ENCODE data around the gene CROT. TPM values are rescaled to one million over a fixed set of nuclear protein-coding genes. Genes with fewer than 3 reads are reported as not detected.

CROT gene
- total and polyA plus RNA-seq, 4 donors, result 17.7 to 27.4 (median 21.1) TPM

DNA sequence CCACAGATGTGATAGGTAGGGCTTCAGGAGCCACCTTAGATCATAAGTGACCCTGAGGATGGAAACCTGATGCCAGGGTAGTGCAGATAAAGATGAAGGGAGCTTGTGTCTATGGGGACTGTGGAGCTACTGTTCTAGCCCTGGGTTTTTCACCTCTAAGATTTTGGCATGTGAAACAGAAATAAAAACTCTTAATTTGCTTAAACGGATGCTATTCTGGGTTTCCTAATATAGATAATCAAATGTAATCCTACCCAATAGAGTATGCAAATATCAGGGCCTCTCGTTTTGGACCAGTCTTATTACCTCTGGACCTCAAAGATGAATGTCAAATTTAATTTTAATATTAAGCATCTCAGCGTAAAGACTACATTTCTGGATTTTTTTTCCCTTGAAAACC lies 80.7 kb downstream of the CROT start:
- H3K4me1 ChIP-seq (ENCODE audit: control insufficient read depth, insufficient read depth, low read length), result no peaks in the 10 kb centered on the region
- no peak overlapping the region for H3K4me3 ChIP-seq (ENCODE audit: low read depth, low read length)
- H3K27me3 ChIP-seq (ENCODE audit: control insufficient read depth, insufficient read depth, low read length), result no peaks in the 10 kb centered on the region
- H3K36me3 ChIP-seq (ENCODE audit: control insufficient read depth, insufficient read depth, low read length), result no peaks in the 10 kb centered on the region
- no CpG with 5 or more reads among the region's 3 CpGs for WGBS (ENCODE audit: insufficient coverage)
- H3K27ac ChIP-seq (ENCODE audit: low read depth, low read length), result no peak overlapping the region
- H3K9me3 ChIP-seq (ENCODE audit: control insufficient read depth, insufficient read depth, low read length), result no peaks in the 10 kb centered on the region
- DNase-seq (ENCODE audit: low read depth in 4 of 6, low spot score in 6 of 6), result no peak

DNA sequence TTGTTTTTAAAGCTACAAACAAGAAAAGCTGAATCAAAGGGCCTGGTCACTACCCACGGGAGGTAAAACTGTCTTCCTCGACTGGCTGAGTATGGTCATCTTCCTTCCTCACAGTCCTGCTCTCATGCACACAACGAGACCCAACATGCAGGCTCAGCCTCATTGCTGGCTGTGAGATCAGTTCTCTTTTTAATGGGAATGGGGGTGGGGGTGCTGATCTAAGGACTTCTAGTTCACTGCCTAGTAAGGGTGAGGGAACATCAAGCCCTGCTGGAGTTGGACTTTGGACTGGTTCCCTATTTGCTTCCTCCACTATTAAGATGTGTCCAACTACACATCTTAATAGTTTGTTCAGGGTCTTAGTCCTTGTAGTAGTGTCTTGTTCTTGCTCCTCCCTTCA lies 81.8 kb downstream of the CROT start:
- Histone ChIP-seq H3K27ac (ENCODE audit: low read depth, low read length) (no peak overlapping the region), H3K9me3 (ENCODE audit: control insufficient read depth, insufficient read depth, low read length) (no peaks in the 10 kb centered on the region), H3K36me3 (ENCODE audit: control insufficient read depth, insufficient read depth, low read length) (no peaks in the 10 kb centered on the region), H3K27me3 (ENCODE audit: control insufficient read depth, insufficient read depth, low read length) (no peaks in the 10 kb centered on the region), H3K4me1 (ENCODE audit: control insufficient read depth, insufficient read depth, low read length) (no peaks in the 10 kb centered on the region), H3K4me3 (ENCODE audit: low read depth, low read length) (no peak overlapping the region)
- no peak for DNase-seq (ENCODE audit: low read depth in 4 of 6, low spot score in 6 of 6)
- WGBS (ENCODE audit: insufficient coverage), result 91% methylated on average over 3 of the region's 3 CpGs

DNA sequence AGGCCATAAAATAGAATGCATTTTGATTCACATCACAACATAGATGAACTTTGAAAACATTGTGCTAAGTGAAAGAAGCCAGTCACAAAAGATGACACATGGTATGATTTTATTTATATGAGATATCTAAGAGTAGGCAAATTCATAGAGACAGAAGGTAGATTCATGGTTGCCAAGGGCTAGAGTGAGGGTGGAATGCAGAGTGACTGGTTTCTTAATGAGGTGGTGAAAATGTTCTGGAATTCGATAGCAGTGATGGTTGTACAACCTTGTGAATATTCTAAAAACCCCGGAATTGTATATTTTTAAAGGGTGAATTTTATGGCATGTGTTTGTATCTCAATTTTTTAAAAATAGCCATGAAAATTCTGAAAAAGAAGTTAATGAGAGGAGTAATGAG lies 87.1 kb downstream of the CROT start:
- H3K4me1 ChIP-seq (ENCODE audit: control insufficient read depth, insufficient read depth, low read length), result no peaks in the 10 kb centered on the region
- H3K36me3 ChIP-seq (ENCODE audit: control insufficient read depth, insufficient read depth, low read length), result no peaks in the 10 kb centered on the region
- no peaks in the 10 kb centered on the region for H3K9me3 ChIP-seq (ENCODE audit: control insufficient read depth, insufficient read depth, low read length)
- WGBS (ENCODE audit: insufficient coverage), result no CpG with 5 or more reads among the region's 2 CpGs
- no peak overlapping the region for H3K4me3 ChIP-seq (ENCODE audit: low read depth, low read length)
- no peak for DNase-seq (ENCODE audit: low read depth in 4 of 6, low spot score in 6 of 6)
- H3K27me3 ChIP-seq (ENCODE audit: control insufficient read depth, insufficient read depth, low read length), result no peaks in the 10 kb centered on the region
- H3K27ac ChIP-seq (ENCODE audit: low read depth, low read length), result no peak overlapping the region

DNA sequence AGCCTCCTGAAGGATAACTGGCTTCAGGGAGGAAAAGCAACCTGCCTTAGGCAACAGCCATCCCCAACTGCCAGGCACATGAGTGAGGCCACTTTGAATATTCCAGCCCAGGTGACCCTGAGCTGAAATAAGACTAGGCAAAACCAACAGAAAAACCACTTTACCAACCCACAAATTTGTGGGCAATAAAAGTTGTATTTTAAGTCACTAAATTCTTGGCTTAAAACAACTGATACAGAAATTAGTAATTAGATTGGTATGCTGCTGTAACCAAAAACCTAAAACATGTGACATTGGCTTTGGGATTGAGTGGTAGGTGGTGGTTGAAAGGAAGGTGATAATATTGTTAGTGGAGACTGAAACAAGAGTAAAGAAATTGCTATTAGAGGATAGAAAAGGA lies 90.1 kb downstream of the CROT start:
- Histone ChIP-seq H3K27ac (ENCODE audit: low read depth, low read length) (no peak overlapping the region), H3K4me1 (ENCODE audit: control insufficient read depth, insufficient read depth, low read length) (no peaks in the 10 kb centered on the region), H3K27me3 (ENCODE audit: control insufficient read depth, insufficient read depth, low read length) (no peaks in the 10 kb centered on the region), H3K4me3 (ENCODE audit: low read depth, low read length) (no peak overlapping the region), H3K9me3 (ENCODE audit: control insufficient read depth, insufficient read depth, low read length) (no peaks in the 10 kb centered on the region), H3K36me3 (ENCODE audit: control insufficient read depth, insufficient read depth, low read length) (no peaks in the 10 kb centered on the region)
- DNase-seq (ENCODE audit: low read depth in 4 of 6, low spot score in 6 of 6), result no peak

DNA sequence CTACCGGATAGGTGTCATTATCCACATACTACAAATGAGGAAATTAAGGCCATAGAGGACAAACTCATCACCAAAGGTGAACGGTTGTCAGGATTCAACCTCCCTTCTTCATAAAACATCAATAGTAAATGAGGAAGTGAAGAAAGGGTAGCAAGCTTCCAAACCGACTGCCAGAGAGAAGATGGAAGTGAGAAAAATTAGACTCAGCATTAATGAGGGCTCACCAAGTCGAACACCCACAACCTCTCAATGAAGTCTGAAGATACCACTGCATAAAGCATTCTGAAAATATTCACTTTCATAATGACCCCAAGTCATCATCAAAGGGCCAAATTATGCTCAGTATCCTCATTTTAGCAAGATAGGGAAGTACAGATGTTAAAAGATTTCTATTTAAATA lies 100.4 kb downstream of the CROT start:
- Histone ChIP-seq H3K9me3 (ENCODE audit: control insufficient read depth, insufficient read depth, low read length) (no peaks in the 10 kb centered on the region), H3K4me3 (ENCODE audit: low read depth, low read length) (no peak overlapping the region), H3K27me3 (ENCODE audit: control insufficient read depth, insufficient read depth, low read length) (no peaks in the 10 kb centered on the region), H3K36me3 (ENCODE audit: control insufficient read depth, insufficient read depth, low read length) (no peaks in the 10 kb centered on the region), H3K4me1 (ENCODE audit: control insufficient read depth, insufficient read depth, low read length) (no peaks in the 10 kb centered on the region), H3K27ac (ENCODE audit: low read depth, low read length) (no peak overlapping the region)
- no peak for DNase-seq (ENCODE audit: low read depth in 4 of 6, low spot score in 6 of 6)
- no CpG with 5 or more reads among the region's 4 CpGs for WGBS (ENCODE audit: insufficient coverage)

DNA sequence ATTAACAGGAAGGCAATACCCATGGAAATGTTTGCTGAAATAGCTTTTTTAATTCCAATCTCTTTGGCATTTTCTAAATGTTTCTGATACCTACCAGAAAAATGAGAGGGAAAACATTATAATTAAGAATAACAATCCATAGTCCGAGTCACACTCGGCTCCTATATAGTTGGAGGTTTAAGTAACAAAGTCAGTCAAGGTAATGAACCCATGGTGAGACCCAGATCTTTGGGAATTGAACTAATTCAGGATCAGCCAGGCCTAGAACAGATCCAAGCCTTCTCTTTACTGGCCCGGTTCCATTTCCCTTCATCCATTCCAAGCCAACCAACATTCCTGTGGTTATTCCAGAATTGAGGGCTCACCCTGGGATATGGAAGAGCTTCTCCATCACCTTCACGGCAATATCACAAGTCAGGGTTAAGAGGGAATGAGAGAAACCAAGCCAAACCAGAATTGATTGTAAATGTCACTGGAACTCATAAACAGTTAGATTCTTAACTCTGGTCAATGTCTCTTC lies 101.7 kb downstream of the CROT start:
- Histone ChIP-seq H3K9me3 (ENCODE audit: control insufficient read depth, insufficient read depth, low read length) (no peaks in the 10 kb centered on the region), H3K27me3 (ENCODE audit: control insufficient read depth, insufficient read depth, low read length) (no peaks in the 10 kb centered on the region), H3K4me1 (ENCODE audit: control insufficient read depth, insufficient read depth, low read length) (no peaks in the 10 kb centered on the region), H3K36me3 (ENCODE audit: control insufficient read depth, insufficient read depth, low read length) (no peaks in the 10 kb centered on the region), H3K4me3 (ENCODE audit: low read depth, low read length) (no peak overlapping the region), H3K27ac (ENCODE audit: low read depth, low read length) (no peak overlapping the region)
- WGBS (ENCODE audit: insufficient coverage), result no CpG with 5 or more reads among the region's 4 CpGs
- no peak for DNase-seq (ENCODE audit: low read depth in 4 of 6, low spot score in 6 of 6)

DNA sequence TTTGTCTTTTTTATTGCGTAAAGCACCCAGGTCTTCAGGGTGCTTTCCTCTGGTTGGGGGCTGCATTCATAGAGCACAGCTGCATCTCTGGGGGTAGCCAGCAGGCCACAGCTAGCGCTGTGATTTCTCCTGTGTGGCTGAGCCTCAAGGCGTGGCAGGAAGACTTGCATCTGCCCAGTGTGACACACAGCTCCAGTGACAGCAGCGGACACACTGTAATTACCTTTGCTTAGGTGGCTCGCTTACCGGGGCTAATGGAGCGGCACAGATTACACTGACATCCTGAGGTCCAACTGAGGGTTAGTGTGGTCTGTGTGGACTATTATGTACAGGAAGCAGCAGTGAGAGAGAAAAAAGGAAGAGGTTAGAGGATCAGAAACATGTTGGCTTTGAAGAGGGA lies 102.9 kb downstream of the CROT start:
- DNase-seq (ENCODE audit: low read depth in 4 of 6, low spot score in 6 of 6), result peak in 1 of 6 donors; percentile 62

More for the DNA sequence above, 102.9 kb downstream of the CROT start:
- Histone ChIP-seq H3K4me1 (ENCODE audit: control insufficient read depth, insufficient read depth, low read length) (no peaks in the 10 kb centered on the region), H3K27ac (ENCODE audit: low read depth, low read length) (no peak overlapping the region), H3K4me3 (ENCODE audit: low read depth, low read length) (no peak overlapping the region), H3K9me3 (ENCODE audit: control insufficient read depth, insufficient read depth, low read length) (no peaks in the 10 kb centered on the region), H3K36me3 (ENCODE audit: control insufficient read depth, insufficient read depth, low read length) (no peaks in the 10 kb centered on the region), H3K27me3 (ENCODE audit: control insufficient read depth, insufficient read depth, low read length) (no peaks in the 10 kb centered on the region)
- WGBS (ENCODE audit: insufficient coverage), result 62% methylated on average over 7 of the region's 7 CpGs

Small RNAs within 50 kb of the gene (small RNA-seq; reads per million reads assigned to genes)
- gene RF02195 (ENCODE audit: low replicate concordance), result not detected
- not detected for gene RF02196 (ENCODE audit: low replicate concordance)

Other genes with a start within 250 kb of the CROT start
- gene DMTF1, start 193.2 kb upstream of the CROT start, total RNA-seq, result 100 to 1,000 TPM; 142 to 165 TPM
- gene DMTF1, start 193.2 kb upstream of the CROT start, polyA plus RNA-seq (ENCODE audit: insufficient read length in 2 of 2), result 100 to 1,000 TPM; 131 to 140 TPM
- 10 to 100 TPM; 17.4 to 20.9 TPM for gene TMEM243, start 125.9 kb upstream of the CROT start, total RNA-seq
- 10 to 100 TPM; 17.9 to 19.1 TPM for gene TMEM243, start 125.9 kb upstream of the CROT start, polyA plus RNA-seq (ENCODE audit: insufficient read length in 2 of 2)
- 1 to 10 TPM; 1.7 to 2.7 TPM for gene ABCB4, start 130.0 kb downstream of the CROT start, total RNA-seq
- 1 to 10 TPM; 1.4 to 2.2 TPM for gene ABCB4, start 130.0 kb downstream of the CROT start, polyA plus RNA-seq (ENCODE audit: insufficient read length in 2 of 2)